ENCODE results near the gene UBXN4.
"Not testable (repeated sequence)": the region's sequence is repeated elsewhere in the genome, so short reads cannot be mapped to it uniquely, and the experiment has no call there.

The UBXN4 gene

GRCh38 chr2:135768863-135769262, 27.2 kb downstream of the UBXN4 start:
- DNase-seq, result no peak

- DNase-seq, result no peak
These were observed 31.7 kb downstream of the UBXN4 start for GRCh38 chr2:135773319-135773718.

- peak; percentile 37 for DNase-seq
These were observed 32.3 kb downstream of the UBXN4 start for GRCh38 chr2:135773917-135774316.

GRCh38 chr2:135775420-135775819, 33.8 kb downstream of the UBXN4 start:
- no peak for DNase-seq

GRCh38 chr2:135776367-135776766, 34.7 kb downstream of the UBXN4 start:
- DNase-seq, result no peak

- no peak for DNase-seq
These were observed 40.6 kb downstream of the UBXN4 start for GRCh38 chr2:135782231-135782630.

GRCh38 chr2:135783439-135783838, 41.8 kb downstream of the UBXN4 start:
- DNase-seq, result no peak

- DNase-seq, result peak; percentile 3
These were observed 43.4 kb downstream of the UBXN4 start for GRCh38 chr2:135785032-135785431.

GRCh38 chr2:135786823-135787222, 45.2 kb downstream of the UBXN4 start:
- no peak for DNase-seq

GRCh38 chr2:135790423-135790822, 48.8 kb downstream of the UBXN4 start:
- DNase-seq, result no peak

GRCh38 chr2:135791418-135792190, 49.9 kb downstream of the UBXN4 start:
- no peak for DNase-seq

GRCh38 chr2:135792401-135793150, 50.9 kb downstream of the UBXN4 start:
- no peak for DNase-seq

- peak; percentile 16 for DNase-seq
These were observed 54.0 kb downstream of the UBXN4 start for GRCh38 chr2:135795641-135796040.

GRCh38 chr2:135796606-135797005, 55.0 kb downstream of the UBXN4 start:
- DNase-seq, result no peak

GRCh38 chr2:135797497-135798274, 56.0 kb downstream of the UBXN4 start:
- DNase-seq, result peak; percentile 89

GRCh38 chr2:135798275-135798705, 56.6 kb downstream of the UBXN4 start:
- DNase-seq, result no peak

- DNase-seq, result peak; percentile 9
These were observed 57.1 kb downstream of the UBXN4 start for GRCh38 chr2:135798762-135799161.

- DNase-seq, result peak; percentile 6
These were observed 58.1 kb downstream of the UBXN4 start for GRCh38 chr2:135799738-135800137.

- no peak for DNase-seq
These were observed 59.1 kb downstream of the UBXN4 start for GRCh38 chr2:135800513-135801460.

- DNase-seq, result no peak
These were observed 60.7 kb downstream of the UBXN4 start for GRCh38 chr2:135802350-135802749.

GRCh38 chr2:135803278-135803677, 61.6 kb downstream of the UBXN4 start:
- no peak for DNase-seq

- DNase-seq, result not testable (repeated sequence)
These were observed 66.2 kb downstream of the UBXN4 start for GRCh38 chr2:135807874-135808273.
